Prostate gland (tissue), 2 donors: Measurements from ENCODE around the gene OTOL1. TPM values are rescaled to one million over a fixed set of nuclear protein-coding genes. Genes with fewer than 3 reads are reported as not detected.

Experiments
- DNase-seq: peaks from one replicate; pipeline ENCODE4 v3.0.0-alpha.2; 2019; ENCODE audit warnings: low spot score
- H3K27ac ChIP-seq, 2 donors: fragments of 200-600 bp; sonication (generic); 2 replicates each; pipeline ENCODE4 v1.5.1; 2017 to 2019
- H3K27me3 ChIP-seq: fragments of 200-600 bp; sonication (generic); replicated peaks from 2 replicates; pipeline ENCODE4 v1.5.1; 2019; ENCODE audit not compliant: insufficient read depth
- H3K36me3 ChIP-seq, 2 donors: fragments of 200-600 bp; sonication (generic); 1 replicate in 1 of 2; 2 replicates in 1 of 2; pipeline versions ENCODE4 v1.5.1 to v1.8.1; 2017 to 2019
- H3K4me1 ChIP-seq: fragments of 200-600 bp; sonication (generic); replicated peaks from 2 replicates; pipeline ENCODE4 v1.5.1; 2019
- H3K4me3 ChIP-seq, 2 donors: fragments of 200-600 bp; sonication (generic); 2 replicates each; pipeline ENCODE4 v1.5.1; 2017 to 2019
- H3K9me3 ChIP-seq: fragments of 200-600 bp; sonication (generic); 2 replicates; pipeline ENCODE4 v1.5.1; 2017
- POLR2A ChIP-seq: fragments of 450-650 bp; IDR thresholded peaks from one replicate; pipeline ENCODE4 v1.6.1; 2016; ENCODE audit warnings: antibody characterized with exemption, mild to moderate bottlenecking
- POLR2AphosphoS5 ChIP-seq: sonication (generic); formaldehyde crosslinking; IDR thresholded peaks from one replicate; pipeline ENCODE4 v1.6.1; 2017; ENCODE audit warnings: antibody characterized with exemption
- WGBS: methylation state at CpG from one replicate; pipeline ENCODE4 v1.1.5; 2018; 5-methylcytosine and 5-hydroxymethylcytosine counted together
- intact Hi-C: fragments of 100-400 bp; cut with DNase I; formaldehyde crosslinking; loops from one replicate; pipeline ENCODE4 v1.14.2; 2022
- total RNA-seq, 2 donors: library from RNA; depleted of rRNA; stranded (reverse); fragments of >200 nt; gene quantifications; one replicate each; pipeline ENCODE4 v1.1.0, GENCODE V29; 2016
- TF ChIP-seq, protein P1 (sequence below), 4 experiments: fragments of 200-600 bp in 2 of 4; fragments of 450-650 bp in 2 of 4; sonication (generic) in 2 of 4; IDR thresholded peaks; 1 replicate in 3 of 4; 2 replicates in 1 of 4; pipeline ENCODE4 v1.5.1; 2016 to 2019; ENCODE audit warnings: antibody characterized with exemption in 4 of 4, mild to moderate bottlenecking in 2 of 4, moderate library complexity in 2 of 4

The OTOL1 gene
- total RNA-seq, 2 donors from 2014 or later = not detected

- intact Hi-C loops = no loop called here
These were observed 27.3 kb downstream of the OTOL1 start for GRCh38 chr3:161523916-161524315.

GRCh38 chr3:161531930-161532329, 35.3 kb downstream of the OTOL1 start:
- Histone ChIP-seq H3K36me3 (no peaks in the 10 kb centered on the region), H3K9me3 (no peaks in the 10 kb centered on the region), H3K4me3 (no peak overlapping the region), H3K27me3 (no peaks in the 10 kb centered on the region), H3K27ac (no peak overlapping the region), H3K4me1 (no peaks in the 10 kb centered on the region)
- WGBS = 69% methylated on average over 1 of the region's 1 CpG
- TF ChIP-seq POLR2AphosphoS5 (no peak), POLR2A (no peak)
- TF ChIP-seq, protein P1, sequence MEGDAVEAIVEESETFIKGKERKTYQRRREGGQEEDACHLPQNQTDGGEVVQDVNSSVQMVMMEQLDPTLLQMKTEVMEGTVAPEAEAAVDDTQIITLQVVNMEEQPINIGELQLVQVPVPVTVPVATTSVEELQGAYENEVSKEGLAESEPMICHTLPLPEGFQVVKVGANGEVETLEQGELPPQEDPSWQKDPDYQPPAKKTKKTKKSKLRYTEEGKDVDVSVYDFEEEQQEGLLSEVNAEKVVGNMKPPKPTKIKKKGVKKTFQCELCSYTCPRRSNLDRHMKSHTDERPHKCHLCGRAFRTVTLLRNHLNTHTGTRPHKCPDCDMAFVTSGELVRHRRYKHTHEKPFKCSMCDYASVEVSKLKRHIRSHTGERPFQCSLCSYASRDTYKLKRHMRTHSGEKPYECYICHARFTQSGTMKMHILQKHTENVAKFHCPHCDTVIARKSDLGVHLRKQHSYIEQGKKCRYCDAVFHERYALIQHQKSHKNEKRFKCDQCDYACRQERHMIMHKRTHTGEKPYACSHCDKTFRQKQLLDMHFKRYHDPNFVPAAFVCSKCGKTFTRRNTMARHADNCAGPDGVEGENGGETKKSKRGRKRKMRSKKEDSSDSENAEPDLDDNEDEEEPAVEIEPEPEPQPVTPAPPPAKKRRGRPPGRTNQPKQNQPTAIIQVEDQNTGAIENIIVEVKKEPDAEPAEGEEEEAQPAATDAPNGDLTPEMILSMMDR (IDR thresholded peaks at IDR 0.05) = no peak
- intact Hi-C loops = no loop called here
- no peak for DNase-seq

More at GRCh38 chr3:161523916-161524315, 27.3 kb downstream of the OTOL1 start:
- no peaks in the 10 kb centered on the region for H3K36me3 ChIP-seq
- no peak for TF ChIP-seq POLR2A
- TF ChIP-seq, protein P1 (IDR thresholded peaks at IDR 0.05) = no peak
- TF ChIP-seq POLR2AphosphoS5 = no peak
- no peaks in the 10 kb centered on the region for H3K9me3 ChIP-seq
- H3K27me3 ChIP-seq = no peaks in the 10 kb centered on the region
- no peak overlapping the region for H3K27ac ChIP-seq
- 88% methylated on average over 1 of the region's 1 CpG for WGBS
- H3K4me3 ChIP-seq = no peak overlapping the region
- no peaks in the 10 kb centered on the region for H3K4me1 ChIP-seq
- DNase-seq = no peak

- TF ChIP-seq, protein P1 (IDR thresholded peaks at IDR 0.05) = no peak
- TF ChIP-seq POLR2A (no peak), POLR2AphosphoS5 (no peak)
- WGBS = 95% methylated on average over 1 of the region's 1 CpG
- Histone ChIP-seq H3K4me3 (no peak overlapping the region), H3K36me3 (no peaks in the 10 kb centered on the region), H3K27me3 (no peaks in the 10 kb centered on the region), H3K9me3 (no peaks in the 10 kb centered on the region), H3K4me1 (no peaks in the 10 kb centered on the region), H3K27ac (no peak overlapping the region)
- DNase-seq = no peak
- intact Hi-C loops = no loop called here
These were observed 44.0 kb downstream of the OTOL1 start for GRCh38 chr3:161540594-161540993.

DNA sequence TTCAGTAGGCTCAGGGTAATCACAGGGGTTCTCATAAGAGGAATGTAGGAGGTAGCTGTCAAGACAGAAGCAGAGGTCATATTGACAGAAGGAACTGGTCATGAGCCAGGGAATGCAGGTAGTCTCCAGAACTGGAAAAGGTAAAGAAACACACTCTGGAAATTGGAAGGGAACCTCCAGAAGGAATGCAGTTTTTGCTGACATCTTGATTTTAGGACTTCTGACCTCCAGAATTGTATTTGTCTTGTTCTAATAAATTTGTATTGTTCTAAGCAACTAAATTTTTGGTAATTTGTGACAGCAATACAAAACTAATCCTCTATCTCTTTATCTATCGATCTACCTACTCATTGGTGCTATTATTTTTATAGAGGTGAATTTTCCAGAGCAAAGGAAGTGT, 49.2 kb downstream of the OTOL1 start:
- H3K27ac ChIP-seq = no peak overlapping the region
- no peaks in the 10 kb centered on the region for H3K9me3 ChIP-seq
- no peaks in the 10 kb centered on the region for H3K4me1 ChIP-seq
- intact Hi-C loops = no loop called here
- H3K4me3 ChIP-seq = no peak overlapping the region
- no peaks in the 10 kb centered on the region for H3K27me3 ChIP-seq
- WGBS = 93% methylated on average over 1 of the region's 1 CpG
- no peaks in the 10 kb centered on the region for H3K36me3 ChIP-seq
- no peak for DNase-seq
- no peak for TF ChIP-seq POLR2A
- no peak for TF ChIP-seq POLR2AphosphoS5
- TF ChIP-seq, protein P1 (IDR thresholded peaks at IDR 0.05) = no peak

DNA sequence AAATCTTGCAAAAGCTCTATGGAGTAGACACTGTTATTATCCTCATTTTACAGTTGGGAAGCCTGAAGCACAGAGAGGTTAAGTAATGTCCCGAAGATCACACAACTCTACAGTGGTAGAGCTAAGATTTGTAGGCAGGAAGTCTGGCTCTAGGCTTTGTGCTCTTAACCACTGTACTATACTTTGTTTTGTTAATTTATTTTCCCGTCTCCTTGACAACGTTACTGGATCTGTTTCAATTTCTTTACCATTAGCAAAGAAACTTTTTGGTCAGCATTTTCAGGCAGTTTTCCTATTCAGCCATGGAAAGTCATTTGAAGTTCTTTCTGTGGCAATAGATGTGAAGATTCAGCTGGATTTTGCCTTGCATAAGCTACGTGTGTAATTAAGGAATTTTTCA, 51.7 kb downstream of the OTOL1 start:
- DNase-seq = no peak
- Histone ChIP-seq H3K9me3 (no peaks in the 10 kb centered on the region), H3K4me1 (no peaks in the 10 kb centered on the region), H3K4me3 (no peak overlapping the region), H3K36me3 (no peaks in the 10 kb centered on the region), H3K27me3 (no peaks in the 10 kb centered on the region), H3K27ac (no peak overlapping the region)
- intact Hi-C loops = no loop called here
- WGBS = 67% methylated on average over 4 of the region's 4 CpGs
- TF ChIP-seq, protein P1 (IDR thresholded peaks at IDR 0.05) = no peak
- no peak for TF ChIP-seq POLR2A
